Embryonic facial prominence (tissue), 1 donor: ENCODE results near the gene CDK14.

Experiments
- DNase-seq: peaks from one replicate; pipeline ENCODE4 v3.0.0-alpha.2; 2016; ENCODE audit errors: extremely low spot score

Gene CDK14

DNA sequence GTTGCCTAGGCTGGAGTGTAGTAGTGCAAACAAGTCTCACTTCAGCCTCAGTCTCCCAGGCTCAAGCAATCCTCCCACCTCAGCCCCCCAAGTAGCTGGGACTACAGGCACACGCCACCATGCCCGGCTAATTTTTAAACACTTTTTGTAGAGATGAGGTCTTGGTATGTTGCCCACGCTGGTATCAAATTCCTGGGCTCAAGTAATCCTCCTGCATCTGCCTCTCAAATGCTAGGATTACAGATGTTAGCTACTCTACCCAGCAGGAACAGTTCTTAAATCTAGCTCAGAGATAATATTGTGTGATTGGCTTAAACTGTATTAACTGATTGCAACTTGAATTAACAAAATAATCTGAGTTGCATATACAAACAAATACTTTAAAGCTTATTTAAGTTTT lies 82.9 kb downstream of the CDK14 start:
- DNase-seq, result no peak

DNA sequence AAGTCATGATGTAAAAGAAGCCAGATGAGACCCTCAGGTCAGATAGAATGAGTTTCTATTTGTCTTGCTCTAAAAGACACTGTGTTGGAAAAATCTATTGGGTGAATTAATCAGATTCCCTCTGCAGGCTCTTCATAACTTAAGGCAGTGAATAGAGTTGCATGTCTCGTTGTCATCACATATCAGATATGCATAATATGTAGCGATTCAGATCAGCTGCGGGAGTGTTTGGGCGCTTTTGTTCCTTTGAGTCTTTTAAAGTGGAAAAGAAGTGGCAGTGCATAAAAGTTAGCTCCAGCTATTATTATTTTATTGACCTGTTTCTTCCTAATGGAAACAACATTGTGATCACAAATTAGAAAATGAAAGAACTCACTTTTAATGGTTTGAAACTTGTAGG lies 84.4 kb downstream of the CDK14 start:
- DNase-seq, result no peak

DNA sequence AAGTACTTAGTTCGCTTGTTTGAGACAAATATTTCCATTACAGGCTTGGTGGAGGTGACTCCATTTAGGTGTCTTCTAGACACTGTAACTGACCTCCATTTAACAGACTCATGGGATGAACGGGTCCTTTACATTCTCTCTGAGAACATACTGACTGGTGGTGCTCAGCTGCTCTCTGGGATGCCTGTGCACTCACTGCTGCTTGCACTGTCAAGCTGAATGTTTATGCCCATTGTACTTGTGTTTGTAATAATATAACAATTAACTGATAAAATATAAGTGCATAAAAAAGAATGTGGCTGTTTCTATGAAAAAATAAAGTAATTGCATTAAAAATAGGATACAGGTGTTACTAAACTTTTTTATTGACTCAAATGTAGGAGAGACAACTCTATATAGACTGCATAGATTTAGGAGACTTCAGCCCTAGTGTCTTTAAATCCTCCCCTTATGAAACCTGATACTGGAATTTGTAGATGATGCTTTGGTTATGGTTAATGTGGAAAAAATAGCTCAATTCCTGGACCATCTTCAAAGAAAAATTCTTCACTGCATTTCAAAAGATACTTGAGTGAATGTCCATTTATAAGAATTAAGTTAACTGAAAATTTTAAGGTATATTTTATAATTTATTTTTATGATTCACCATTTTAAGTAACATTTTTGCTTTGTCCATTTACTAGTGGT lies 85.4 kb downstream of the CDK14 start:
- DNase-seq, result no peak

- DNase-seq, result no peak
These were observed 90.0 kb downstream of the CDK14 start for GRCh38 chr7:90686146-90686545.

DNA sequence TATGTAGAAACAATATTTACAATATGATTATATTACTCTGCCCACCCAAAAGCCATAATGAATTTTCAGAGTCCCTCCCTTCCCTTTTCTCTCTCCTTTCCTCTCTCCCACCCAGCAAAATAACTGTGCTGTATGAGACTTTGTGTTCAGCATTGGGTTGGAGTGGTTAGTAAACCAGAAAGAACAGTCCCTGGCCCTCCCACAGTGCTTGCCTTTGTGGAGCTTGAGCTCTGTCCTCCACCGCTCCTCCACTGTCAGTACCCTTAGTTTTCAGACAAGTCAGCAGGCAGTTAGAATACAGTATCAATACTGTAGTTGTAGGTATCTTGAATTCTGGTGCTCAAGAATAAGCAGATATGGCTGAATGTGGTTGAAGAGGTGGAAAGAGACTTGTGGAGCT lies 92.7 kb downstream of the CDK14 start:
- no peak for DNase-seq

GRCh38 chr7:90689260-90689659 lies 93.1 kb downstream of the CDK14 start:
- DNase-seq, result no peak

- DNase-seq, result no peak
These were observed 94.2 kb downstream of the CDK14 start for GRCh38 chr7:90690159-90690858.

DNA sequence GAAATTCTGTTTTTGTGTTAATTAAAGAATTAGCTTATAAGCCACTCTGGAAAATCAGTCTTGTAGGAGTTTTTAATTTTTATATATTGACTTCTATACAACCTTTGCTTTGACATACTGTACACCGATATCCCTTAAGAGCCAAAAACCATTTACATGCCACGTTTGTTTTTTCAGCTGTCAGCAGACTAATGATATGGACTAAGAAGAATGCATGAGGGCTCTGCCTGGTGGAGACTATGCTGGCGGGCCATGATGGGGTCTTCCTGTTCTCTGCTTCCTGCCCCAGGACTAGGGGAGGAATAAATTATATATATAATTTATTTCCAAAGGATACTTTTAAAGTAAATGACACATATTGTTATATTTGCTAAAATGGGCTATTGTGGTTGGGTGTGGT lies 96.3 kb downstream of the CDK14 start:
- no peak for DNase-seq

DNA sequence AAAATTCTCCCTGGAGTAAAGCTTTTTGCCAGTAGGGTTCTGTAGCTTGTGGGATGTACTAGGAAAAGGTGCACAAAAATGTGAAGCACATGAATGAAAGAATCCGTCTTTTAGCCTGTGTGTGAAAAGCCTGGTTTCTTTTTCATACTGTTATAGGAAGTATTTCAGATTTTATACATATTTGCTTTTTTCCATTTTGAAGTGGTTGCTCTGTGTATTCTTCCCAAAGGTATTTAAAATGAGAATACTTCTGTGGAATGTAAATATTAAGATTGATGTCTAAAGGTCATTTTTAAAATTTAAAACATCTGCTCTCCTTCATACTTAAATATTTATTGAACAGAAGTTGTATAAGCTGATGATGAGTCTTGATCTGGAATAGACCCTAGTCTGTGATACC lies 96.8 kb downstream of the CDK14 start:
- no peak for DNase-seq

DNA sequence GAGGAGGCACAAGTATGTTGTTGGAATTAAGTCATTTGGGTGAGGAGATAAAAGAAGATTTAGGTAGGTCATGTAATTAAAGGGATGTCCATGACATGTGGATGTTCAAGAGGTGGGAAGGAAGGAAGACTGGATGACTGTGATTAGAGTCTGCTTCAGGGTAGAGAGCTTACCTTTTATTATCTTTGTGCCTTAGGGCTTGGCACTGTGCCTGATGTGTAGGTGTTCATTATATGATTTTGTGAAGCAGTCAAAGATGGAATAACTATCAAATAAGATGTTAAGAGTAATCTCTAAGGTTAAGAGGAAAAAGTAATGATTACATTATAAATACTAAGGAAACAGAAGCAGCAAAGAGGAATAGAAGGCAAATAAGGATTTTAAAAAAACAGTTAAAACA lies 97.8 kb downstream of the CDK14 start:
- no peak for DNase-seq

DNA sequence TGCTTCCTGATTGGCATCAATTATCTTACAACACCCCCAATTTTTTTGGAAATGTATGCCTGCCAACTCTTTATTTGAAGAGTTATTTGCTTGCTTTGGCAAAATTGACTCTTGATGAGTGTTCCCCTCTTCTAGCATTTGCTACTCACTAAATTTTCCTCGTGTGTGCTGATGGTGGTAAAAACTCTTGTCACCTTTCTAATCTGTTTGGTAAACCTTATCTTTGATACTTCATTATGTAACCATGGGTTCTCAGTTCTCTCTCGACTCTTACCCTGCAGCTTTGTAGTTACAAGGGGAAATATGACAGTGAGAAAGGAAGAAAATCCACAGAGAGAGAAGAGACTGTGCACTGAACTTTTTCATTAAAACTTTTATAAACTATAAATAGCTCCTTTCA lies 102.5 kb downstream of the CDK14 start:
- DNase-seq, result no peak

DNA sequence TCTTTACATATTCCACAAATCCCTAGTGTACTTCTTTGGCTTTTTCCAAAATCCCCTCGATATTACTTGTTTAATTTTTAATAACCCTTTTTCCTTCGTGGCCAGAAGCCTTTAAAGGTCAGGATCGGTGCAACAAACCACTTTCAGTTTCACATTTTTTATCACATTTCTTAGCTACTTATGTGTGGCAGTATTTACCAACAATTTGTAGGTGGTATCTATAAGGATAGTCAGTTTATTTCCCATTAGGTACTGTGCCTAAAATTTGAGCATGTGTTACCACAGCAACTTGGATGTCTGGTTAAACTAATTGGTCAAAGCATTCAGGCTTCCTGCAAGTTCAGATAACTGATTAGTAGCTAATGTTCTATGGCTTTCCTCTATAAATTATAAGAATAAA lies 104.9 kb downstream of the CDK14 start:
- no peak for DNase-seq

DNA sequence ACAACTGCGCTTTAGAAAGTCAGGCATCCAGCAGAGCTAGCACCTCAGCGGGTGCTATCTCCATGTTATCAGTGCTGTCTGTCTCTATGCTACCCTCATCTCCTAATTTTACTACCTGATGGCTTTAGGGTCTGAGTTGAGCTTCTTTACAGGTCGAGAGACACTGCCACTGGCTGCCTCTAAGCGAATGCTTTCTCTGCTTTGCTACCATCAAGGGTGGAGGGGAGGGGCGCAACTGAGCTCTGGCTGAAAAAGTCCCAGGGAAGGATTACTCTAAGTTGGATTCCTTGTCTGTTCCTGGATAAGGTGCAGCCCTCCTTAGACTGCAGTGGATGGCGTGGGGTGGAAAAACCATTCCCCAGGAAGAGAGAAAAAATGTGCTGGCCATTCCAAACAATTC lies 105.7 kb downstream of the CDK14 start:
- no peak for DNase-seq

GRCh38 chr7:90705391-90706071 lies 109.4 kb downstream of the CDK14 start:
- DNase-seq, result no peak

DNA sequence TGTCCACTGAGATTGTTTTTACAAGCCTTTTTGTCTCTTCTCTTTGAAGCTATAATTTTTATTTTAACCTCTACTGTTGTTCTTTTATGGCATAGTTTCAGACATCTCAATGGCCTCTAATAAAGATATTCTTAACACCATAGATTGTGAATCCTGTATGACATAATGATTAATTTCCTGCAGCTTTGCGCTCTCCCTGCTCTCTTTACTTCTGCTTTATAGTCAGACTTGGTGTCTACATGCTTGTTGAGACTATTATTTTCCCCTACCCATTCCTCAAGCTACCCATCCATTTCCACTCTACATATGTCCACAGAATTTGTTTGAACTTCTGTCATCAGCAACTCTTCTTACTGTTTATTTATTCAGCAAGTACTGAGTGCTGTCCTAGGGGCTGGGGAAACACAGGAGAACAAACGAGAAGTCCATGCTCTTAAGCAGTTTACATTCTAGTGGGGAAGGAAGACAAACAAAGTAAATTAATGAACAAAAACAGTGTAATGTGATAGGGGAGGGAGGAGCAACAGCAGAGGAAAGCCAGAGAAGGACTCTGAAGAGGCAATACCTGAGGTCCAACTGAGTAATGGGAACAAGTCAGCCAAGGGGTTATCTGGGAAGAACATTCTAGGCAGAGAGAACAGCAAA lies 110.1 kb downstream of the CDK14 start:
- DNase-seq, result no peak

- no peak for DNase-seq
These were observed 112.8 kb downstream of the CDK14 start for GRCh38 chr7:90708841-90709317.

DNA sequence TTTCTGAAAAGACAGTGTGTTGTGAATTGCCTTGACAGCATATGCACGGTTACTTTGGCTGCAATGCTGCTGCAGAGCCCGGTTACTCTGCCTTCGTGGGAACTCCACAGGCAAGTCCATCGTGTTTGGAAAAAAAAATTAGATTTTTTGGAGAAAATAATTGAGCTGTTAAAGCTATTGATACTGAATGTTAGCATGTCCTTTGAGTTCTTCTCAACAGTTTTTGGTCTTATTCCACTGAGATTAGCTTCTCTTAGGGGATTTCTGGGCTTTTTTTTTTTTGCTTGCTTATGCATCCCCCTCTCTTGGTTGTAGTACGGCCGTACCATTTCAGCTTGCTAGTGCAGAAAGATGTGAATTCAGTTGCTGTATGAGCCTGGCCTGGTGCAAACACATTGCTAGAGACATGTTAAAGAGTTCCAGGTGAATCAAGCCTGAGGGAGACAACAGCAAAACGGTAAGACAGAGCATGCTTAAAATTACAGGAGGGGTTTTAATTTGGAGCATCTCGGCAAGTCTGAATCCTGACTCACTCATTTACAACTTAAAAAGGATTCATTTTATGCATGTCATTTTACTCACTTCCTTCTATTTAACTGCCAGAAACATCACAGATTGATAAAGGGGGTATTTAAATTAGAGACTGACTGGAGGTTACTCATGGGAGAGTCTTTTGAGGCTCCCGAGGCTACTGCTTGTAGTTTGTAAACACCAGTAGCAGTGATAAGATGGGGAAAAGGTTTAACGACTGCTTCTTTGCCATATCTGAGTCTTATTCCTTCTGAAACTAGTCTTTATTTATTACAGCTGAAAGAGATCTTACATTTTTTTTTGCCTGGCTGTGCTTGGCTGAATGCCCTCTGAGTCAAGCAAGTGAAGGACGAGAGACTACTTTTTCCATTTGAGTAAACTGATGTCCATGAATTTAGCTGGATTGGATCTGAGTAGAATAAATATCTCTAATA lies 113.7 kb downstream of the CDK14 start:
- no peak for DNase-seq

GRCh38 chr7:90710466-90710850 lies 114.3 kb downstream of the CDK14 start:
- no peak for DNase-seq

GRCh38 chr7:90713628-90714027 lies 117.5 kb downstream of the CDK14 start:
- no peak for DNase-seq

DNA sequence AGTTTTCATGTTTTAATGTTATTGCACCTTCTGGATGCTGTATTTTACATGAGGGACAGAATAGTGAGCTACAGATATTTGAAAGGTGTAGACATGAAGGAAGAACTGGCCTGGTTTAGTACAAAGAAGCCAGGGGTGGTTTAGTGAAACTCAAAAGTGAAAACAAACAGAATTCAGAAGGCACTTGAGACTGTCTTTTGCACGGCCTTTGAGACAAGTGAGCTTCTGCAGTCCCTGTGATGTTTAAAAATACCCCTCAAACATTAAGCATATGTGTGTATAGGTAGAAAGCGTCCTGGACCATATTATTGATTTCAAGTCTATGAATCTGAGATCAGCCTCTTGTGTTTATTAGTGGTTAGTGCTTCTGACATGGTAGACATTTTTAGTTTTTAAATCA lies 118.9 kb downstream of the CDK14 start:
- DNase-seq, result no peak

DNA sequence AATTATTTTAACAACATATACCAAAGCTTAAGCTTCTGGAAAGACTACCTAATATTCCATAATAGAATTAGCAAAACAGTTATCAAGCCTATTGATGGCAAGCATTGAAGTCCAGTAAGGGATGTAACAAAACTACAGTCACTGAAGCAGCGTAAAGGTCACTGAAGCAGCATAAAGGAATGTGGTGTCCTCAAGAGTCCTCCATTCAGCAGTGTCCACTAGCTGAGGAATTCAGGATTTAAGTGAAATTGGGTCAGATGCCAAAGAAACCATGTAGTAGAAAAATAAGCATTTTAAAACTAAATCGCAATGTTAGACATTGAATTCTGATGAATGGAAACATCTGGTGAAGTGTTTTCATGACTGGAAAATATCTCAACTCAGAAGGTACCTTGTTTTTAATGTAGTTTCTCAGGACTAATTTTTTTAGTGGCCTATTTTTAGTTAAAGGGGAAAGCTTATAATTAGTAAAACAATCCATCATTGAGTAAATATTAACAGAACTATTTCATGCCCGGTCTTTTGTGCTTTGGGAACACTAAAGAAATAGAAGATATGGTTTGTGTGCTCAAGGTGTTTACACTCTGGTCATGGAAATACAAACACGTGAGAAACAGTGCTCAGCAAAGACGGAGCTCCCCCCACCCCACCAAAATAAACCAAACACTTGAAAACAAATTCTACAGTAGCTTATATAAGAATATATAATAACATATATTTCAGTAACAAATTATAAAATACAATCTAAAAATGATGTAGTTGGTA lies 121.4 kb downstream of the CDK14 start:
- no peak for DNase-seq
